DOHH2 (cell line): ENCODE results near the gene CXXC5.

Experiments used
- H3F3A ChIP-seq: fragments of 200-600 bp; sonication (generic), shearing (Covaris generic); 2 replicates; pipeline ENCODE4 v1.6.0; 2016; ENCODE audit warnings: antibody characterized with exemption, mild to moderate bottlenecking; ENCODE audit not compliant: control insufficient read depth, insufficient read depth
- H3K27ac ChIP-seq: fragments of 200-600 bp; sonication (generic); 2 replicates; pipeline ENCODE4 v1.5.1; 2014; ENCODE audit warnings: low read depth, mild to moderate bottlenecking, low read length, moderate library complexity
- H3K27me3 ChIP-seq: fragments of 200-600 bp; sonication (generic); 2 replicates; pipeline ENCODE4 v1.6.1; 2014; ENCODE audit warnings: mild to moderate bottlenecking, low read length, mixed read lengths; ENCODE audit not compliant: control insufficient read depth
- H3K36me3 ChIP-seq: fragments of 200-600 bp; sonication (generic); 2 replicates; pipeline ENCODE4 v1.6.1; 2014; ENCODE audit warnings: mild to moderate bottlenecking, low read length, moderate library complexity, mixed read lengths; ENCODE audit not compliant: control insufficient read depth
- H3K4me1 ChIP-seq: fragments of 200-600 bp; sonication (generic); 2 replicates; pipeline ENCODE4 v1.6.1; 2014; ENCODE audit warnings: mild to moderate bottlenecking, low read length, mixed read lengths; ENCODE audit not compliant: control insufficient read depth
- H3K4me2 ChIP-seq: fragments of 200-600 bp; sonication (generic); 2 replicates; pipeline ENCODE4 v1.6.0; 2014; ENCODE audit warnings: mild to moderate bottlenecking, low read length, moderate library complexity
- H3K4me3 ChIP-seq: fragments of 200-600 bp; sonication (generic); 2 replicates; pipeline ENCODE4 v1.5.1; 2014; ENCODE audit warnings: mild to moderate bottlenecking, low read length, mixed read lengths
- H3K79me2 ChIP-seq: fragments of 200-600 bp; sonication (generic); 2 replicates; pipeline ENCODE4 v1.6.1; 2014; ENCODE audit warnings: mild to moderate bottlenecking, low read length, mixed read lengths; ENCODE audit not compliant: control insufficient read depth
- H3K9me2 ChIP-seq: fragments of 200-600 bp; sonication (generic); replicated peaks from 2 replicates; pipeline ENCODE4 v1.6.1; 2014; ENCODE audit warnings: mild to moderate bottlenecking, low read length, mixed read lengths; ENCODE audit not compliant: control insufficient read depth
- H3K9me3 ChIP-seq: fragments of 200-600 bp; sonication (generic); 2 replicates; pipeline ENCODE4 v1.6.1; 2014; ENCODE audit warnings: antibody characterized with exemption, low read length, mixed read lengths; ENCODE audit not compliant: control insufficient read depth, insufficient read depth
- H4K20me1 ChIP-seq: fragments of 200-600 bp; sonication (generic); 2 replicates; pipeline ENCODE4 v1.6.0; 2014; ENCODE audit warnings: low read depth, mild to moderate bottlenecking, antibody characterized with exemption, low read length, moderate library complexity; ENCODE audit not compliant: control insufficient read depth, insufficient read depth
- CTCF ChIP-seq: fragments of 200-600 bp; sonication (generic); IDR thresholded peaks from one replicate; pipeline ENCODE4 v1.5.1; 2014; ENCODE audit warnings: antibody characterized with exemption, mild to moderate bottlenecking, low read depth, low read length; ENCODE audit not compliant: poor library complexity, severe bottlenecking
- EZH2phosphoT487 ChIP-seq: fragments of 200-600 bp; sonication (generic); IDR thresholded peaks from 2 replicates; pipeline ENCODE4 v1.6.1; 2017; ENCODE audit warnings: borderline replicate concordance, mild to moderate bottlenecking, antibody characterized with exemption, low read length, moderate library complexity, mixed read lengths

Gene CXXC5

GRCh38 chr5:139642213-139642612 is 5.9 kb upstream of the CXXC5 start:
- Histone ChIP-seq H3F3A (peaks cover 14% of the 10 kb centered on the region; the same call in 1 of the 2 replicates), H3K9me2 (no peaks in the 10 kb centered on the region), H3K27me3 (no peaks in the 10 kb centered on the region), H3K36me3 (no peaks in the 10 kb centered on the region), H3K4me3 (no peak overlapping the region), H3K4me1 (peaks cover 61% of the 10 kb centered on the region), H4K20me1 (0 out of 2 replicates have a peak, but pooled peaks cover 2% of the 10 kb centered on the region), H3K4me2 (no peak overlapping the region), H3K79me2 (no peaks in the 10 kb centered on the region), H3K27ac (no peak overlapping the region), H3K9me3 (no peaks in the 10 kb centered on the region)
- no peak for TF ChIP-seq CTCF

GRCh38 chr5:139642891-139643871 is 5.0 kb upstream of the CXXC5 start:
- Histone ChIP-seq H4K20me1 (0 out of 2 replicates have a peak, but pooled peaks cover 5% of the 10 kb centered on the region), H3K27ac (no peak overlapping the region), H3K9me3 (no peaks in the 10 kb centered on the region), H3K9me2 (no peaks in the 10 kb centered on the region), H3K79me2 (no peaks in the 10 kb centered on the region; the same call in 1 of the 2 replicates), H3K4me3 (no peak overlapping the region), H3F3A (peaks cover 14% of the 10 kb centered on the region; the same call in 1 of the 2 replicates), H3K4me2 (no peak overlapping the region), H3K36me3 (no peaks in the 10 kb centered on the region), H3K4me1 (peaks cover 59% of the 10 kb centered on the region), H3K27me3 (no peaks in the 10 kb centered on the region)
- TF ChIP-seq EZH2phosphoT487 (no peak), CTCF (no peak)

GRCh38 chr5:139644001-139644456 is 4.1 kb upstream of the CXXC5 start:
- Histone ChIP-seq H3K36me3 (no peaks in the 10 kb centered on the region), H3K9me2 (no peaks in the 10 kb centered on the region), H3K4me1 (peaks cover 51% of the 10 kb centered on the region), H4K20me1 (0 out of 2 replicates have a peak, but pooled peaks cover 5% of the 10 kb centered on the region), H3K27me3 (no peaks in the 10 kb centered on the region), H3F3A (0 out of 2 replicates have a peak, but pooled peaks cover 11% of the 10 kb centered on the region), H3K9me3 (no peaks in the 10 kb centered on the region), H3K4me3 (no peak overlapping the region), H3K27ac (no peak overlapping the region), H3K4me2 (no peak overlapping the region), H3K79me2 (peaks cover 7% of the 10 kb centered on the region)
- TF ChIP-seq CTCF (no peak), EZH2phosphoT487 (no peak)
